Spleen (tissue), 7 donors: ENCODE results near the gene GATD1.

Source experiments
- CTCF ChIP-seq, 11 experiments: fragments of 200-600 bp in 7 of 11; fragments of 450-650 bp in 4 of 11; sonication (generic) in 4 of 11; IDR thresholded peaks in 8 of 11; conservative IDR thresholded peaks in 3 of 11; 1 replicate in 7 of 11; 2 replicates in 4 of 11; pipeline versions ENCODE4 v1.4.0 to v1.8.0; 2016 to 2021; ENCODE audit warnings: antibody characterized with exemption in 11 of 11, inconsistent platforms in 4 of 11, mild to moderate bottlenecking in 1 of 11
- POLR2A ChIP-seq, 3 donors: fragments of 450-650 bp; IDR thresholded peaks; one replicate each; pipeline ENCODE4 v1.5.1; 2017; ENCODE audit warnings: antibody characterized with exemption in 3 of 3, mild to moderate bottlenecking in 1 of 3
- POLR2AphosphoS5 ChIP-seq, 3 donors: sonication (generic); formaldehyde crosslinking; IDR thresholded peaks; one replicate each; pipeline ENCODE4 v1.5.1; 2017; ENCODE audit warnings: antibody characterized with exemption in 3 of 3
- donor health status: DM: no; HTN: no; CAD: no; lungs with moderate emphysema.
- donor health status: DM: no; HTN: no; CAD: no.
- donor health status: DM: no; HTN: no; CAD: no.

- TF ChIP-seq CTCF (IDR thresholded peaks at IDR 0.05 in 8 of 11, conservative IDR thresholded peaks at IDR 0.05 in 3 of 11) (no peak), POLR2AphosphoS5 (IDR thresholded peaks at IDR 0.05) (no peak), POLR2A (IDR thresholded peaks at IDR 0.05) (no peak)
These were observed 57.9 kb downstream of the GATD1 start for GRCh38 chr11:719214-720016.
